ENCODE results near the gene NEGR1.

Gene NEGR1

DNA sequence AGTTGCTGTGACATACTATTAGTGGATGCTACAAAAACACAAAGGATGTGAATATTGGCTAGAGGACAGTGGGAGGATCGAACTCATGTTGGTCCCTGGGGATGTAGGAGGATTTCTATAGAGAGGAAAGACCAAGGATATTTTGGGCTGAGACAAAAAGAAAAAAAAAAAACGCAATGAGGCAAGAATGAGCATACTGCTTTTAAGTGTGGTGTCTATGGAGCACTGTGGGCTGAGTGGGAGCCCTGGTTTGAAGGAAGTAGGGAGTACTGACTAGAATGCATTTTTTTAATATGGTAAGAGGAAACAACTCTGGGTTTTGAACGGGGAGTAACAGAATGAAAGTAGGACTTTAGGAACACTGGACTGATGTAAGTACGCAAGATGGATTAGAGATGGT is 450.7 kb downstream of the NEGR1 start:
- H3K4me3 ChIP-seq (ENCODE audit: low read length): no peak overlapping the region
- no peak for DNase-seq (ENCODE audit: low read depth, low spot score)

- DNase-seq (ENCODE audit: low read depth, low spot score): no peak
- H3K4me3 ChIP-seq (ENCODE audit: low read length): no peak overlapping the region
These were observed 453.0 kb downstream of the NEGR1 start for GRCh38 chr1:71829346-71829745.

DNA sequence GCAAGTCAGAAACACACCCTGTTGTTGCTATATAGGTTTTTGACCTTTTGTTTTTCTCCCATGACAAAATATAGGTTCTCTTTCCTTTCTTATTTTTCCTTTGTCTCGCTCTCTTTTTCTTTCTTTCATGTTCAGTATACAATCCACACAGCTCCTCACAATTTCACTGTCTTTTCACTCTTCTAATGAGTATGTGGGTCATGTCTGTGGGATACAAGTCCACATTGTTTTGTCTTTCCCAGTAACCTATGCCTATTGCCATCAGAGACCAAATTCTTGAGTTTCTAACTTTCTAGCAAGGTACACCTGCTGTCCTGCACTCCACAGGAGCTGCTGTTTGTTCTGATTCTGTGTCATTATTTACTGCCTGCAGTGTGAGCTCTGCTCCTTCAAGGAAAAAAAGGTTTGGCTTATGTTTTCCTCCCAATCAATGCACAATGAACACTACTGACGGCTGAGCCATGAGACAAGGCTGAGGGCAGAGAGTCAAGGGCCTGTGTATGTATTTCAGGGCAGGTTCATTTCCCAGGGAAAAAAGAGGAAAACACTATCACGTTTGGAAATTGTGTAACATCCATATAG is 453.8 kb downstream of the NEGR1 start:
- H3K4me3 ChIP-seq (ENCODE audit: low read length): no peak overlapping the region
- no peak for DNase-seq (ENCODE audit: low read depth, low spot score)

DNA sequence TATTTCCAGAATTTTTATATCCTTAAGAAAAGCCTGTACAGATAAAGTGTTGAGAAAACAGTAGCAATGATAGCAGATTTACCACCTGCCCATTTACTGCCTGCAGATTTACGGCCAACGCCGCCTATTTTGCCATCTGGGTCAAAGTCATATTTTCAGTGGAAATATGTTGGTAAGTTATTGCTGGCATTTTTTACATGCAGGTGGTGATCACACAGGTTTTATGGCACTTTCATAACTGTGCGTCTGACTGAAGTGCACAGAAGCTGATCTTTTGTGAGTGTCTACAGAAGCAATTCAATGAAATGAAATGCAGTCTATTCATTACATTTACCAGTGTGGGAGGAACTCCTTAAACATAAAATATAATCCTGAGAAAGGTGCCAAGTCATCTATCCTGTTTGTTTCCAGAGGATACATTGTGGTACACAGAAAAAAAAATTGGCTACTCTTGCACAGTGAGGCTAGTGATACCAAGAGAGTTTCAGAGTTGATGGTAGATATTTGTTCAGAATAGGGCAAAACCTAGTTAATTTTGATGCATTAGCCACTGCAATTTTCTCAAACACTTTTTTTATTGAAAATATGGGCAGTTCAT is 458.5 kb downstream of the NEGR1 start:
- H3K4me3 ChIP-seq (ENCODE audit: low read length): no peak overlapping the region
- DNase-seq (ENCODE audit: low read depth, low spot score): no peak

- peak; percentile 42 for DNase-seq (ENCODE audit: low read depth, low spot score)
- H3K4me3 ChIP-seq (ENCODE audit: low read length): no peak overlapping the region
These were observed 465.3 kb downstream of the NEGR1 start for GRCh38 chr1:71817028-71817427.

DNA sequence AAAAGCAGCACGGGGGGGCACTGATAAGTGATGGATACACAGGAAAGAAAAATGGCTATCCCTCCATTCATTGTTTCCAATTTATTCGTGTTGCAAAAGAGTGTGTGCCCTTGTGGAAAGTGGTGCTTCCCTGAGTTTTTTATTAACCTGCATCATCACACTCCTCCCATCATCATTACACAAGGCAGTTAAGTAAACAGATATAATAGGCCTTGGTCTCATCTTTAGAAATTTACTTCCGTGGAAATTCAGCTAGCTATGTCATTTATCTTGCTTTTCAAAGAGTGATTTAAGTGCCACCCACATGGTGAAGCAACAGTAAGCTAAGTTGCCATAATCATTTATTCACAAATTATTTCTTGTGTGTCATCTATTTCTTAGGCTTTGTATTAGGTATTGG is 473.3 kb downstream of the NEGR1 start:
- no peak for DNase-seq (ENCODE audit: low read depth, low spot score)
- H3K4me3 ChIP-seq (ENCODE audit: low read length): no peak overlapping the region

DNA sequence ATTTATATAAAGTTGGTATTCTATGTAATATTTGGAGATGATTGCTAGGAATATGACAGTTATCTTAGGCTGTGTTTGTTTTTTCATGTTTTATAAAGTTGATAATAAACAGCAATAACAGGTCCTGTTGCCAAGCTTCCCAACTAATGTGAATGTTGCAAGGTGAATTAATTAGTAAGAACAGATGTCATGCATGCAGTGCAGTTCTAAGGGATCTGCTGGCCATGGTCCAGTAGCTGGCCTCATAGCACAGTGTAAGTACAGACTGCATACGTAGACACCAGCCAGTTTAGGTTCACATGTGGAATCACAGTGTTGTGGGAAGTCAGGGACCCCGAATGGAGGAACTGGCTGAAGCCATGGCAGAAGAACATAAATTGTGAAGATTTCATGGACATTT is 478.2 kb downstream of the NEGR1 start:
- no peak overlapping the region for H3K4me3 ChIP-seq (ENCODE audit: low read length)
- DNase-seq (ENCODE audit: low read depth, low spot score): no peak

DNA sequence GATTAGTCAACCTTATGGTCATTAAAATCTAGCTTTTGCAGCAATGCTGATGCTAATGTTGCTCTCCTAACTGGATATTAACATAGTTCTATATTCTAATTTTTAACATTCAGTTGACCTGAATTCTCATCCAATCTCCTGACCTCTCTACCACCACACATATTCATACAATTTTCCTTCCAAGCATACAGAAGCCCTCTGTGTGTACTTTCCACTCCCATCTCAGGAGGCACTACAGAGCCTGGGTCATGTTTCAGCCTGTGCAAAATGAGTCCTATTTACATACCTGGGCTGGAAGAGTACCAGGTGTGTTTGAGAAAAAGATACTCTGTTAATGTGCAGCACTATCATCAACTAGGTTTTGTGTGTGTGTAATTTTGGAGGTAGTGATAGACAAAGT is 486.3 kb downstream of the NEGR1 start:
- no peak overlapping the region for H3K4me3 ChIP-seq (ENCODE audit: low read length)
- DNase-seq (ENCODE audit: low read depth, low spot score): no peak

GRCh38 chr1:71792264-71792663 is 490.1 kb downstream of the NEGR1 start:
- H3K4me3 ChIP-seq (ENCODE audit: low read length): no peak overlapping the region
- DNase-seq (ENCODE audit: low read depth, low spot score): no peak

GRCh38 chr1:71788113-71788512 is 494.2 kb downstream of the NEGR1 start:
- no peak for DNase-seq (ENCODE audit: low read depth, low spot score)
- no peak overlapping the region for H3K4me3 ChIP-seq (ENCODE audit: low read length)

DNA sequence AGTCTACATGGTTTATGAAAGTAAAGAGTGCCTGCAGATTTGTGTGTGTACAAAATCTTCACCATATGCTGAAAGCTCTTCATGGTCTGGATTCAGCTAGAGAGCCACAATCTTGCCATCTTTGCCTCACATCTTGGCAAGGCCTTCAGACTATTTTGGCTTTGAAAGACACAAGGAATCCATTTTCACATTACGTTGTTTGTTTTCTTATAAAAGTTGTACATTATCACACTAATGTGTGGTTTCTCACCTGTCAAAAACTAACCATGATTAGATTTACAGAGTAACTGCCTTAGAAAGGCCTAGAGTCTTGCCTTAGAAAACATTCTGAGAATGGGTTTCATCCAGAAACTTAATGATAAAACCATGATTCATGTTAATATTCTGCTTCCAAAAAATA is 494.6 kb downstream of the NEGR1 start:
- no peak for DNase-seq (ENCODE audit: low read depth, low spot score)
- no peak overlapping the region for H3K4me3 ChIP-seq (ENCODE audit: low read length)

DNA sequence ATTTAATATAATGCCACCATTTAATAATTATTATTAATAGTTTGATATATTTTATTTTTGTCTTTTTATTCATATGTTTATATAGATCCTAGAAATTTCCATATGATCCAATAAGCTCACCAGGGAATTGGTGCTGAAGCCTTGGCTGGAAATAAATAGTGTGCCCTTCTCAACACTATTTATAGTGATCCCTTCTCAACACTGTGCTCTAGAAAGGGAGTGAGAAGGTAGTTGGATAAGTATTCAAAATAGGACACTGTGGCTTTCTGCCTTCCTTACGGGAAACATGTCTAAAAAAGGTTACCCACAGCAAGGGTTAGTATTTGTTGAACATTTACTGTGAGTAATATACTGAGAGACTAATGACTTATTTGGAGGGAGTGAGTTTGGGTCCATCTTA is 496.1 kb downstream of the NEGR1 start:
- DNase-seq (ENCODE audit: low read depth, low spot score): no peak
- no peak overlapping the region for H3K4me3 ChIP-seq (ENCODE audit: low read length)

DNA sequence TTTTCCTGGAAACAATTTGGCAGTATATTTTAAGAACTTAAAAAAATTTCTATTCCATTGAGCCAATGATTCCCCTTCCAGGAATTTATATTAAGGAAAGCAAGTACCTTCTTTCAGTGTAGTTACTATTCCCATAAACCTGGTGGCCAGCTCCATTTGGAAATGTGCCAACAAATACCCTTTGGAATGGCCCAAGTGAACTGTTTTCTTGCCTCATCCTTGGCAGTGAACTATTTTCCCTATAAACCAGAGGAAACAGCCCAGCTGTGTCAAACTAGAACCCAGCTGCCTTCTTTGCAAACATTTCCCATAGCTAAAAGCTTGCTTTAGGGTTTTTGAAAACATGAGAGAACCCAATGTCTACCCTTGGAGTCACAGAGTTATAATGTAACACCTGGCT is 496.9 kb downstream of the NEGR1 start:
- DNase-seq (ENCODE audit: low read depth, low spot score): no peak
- H3K4me3 ChIP-seq (ENCODE audit: low read length): no peak overlapping the region

DNA sequence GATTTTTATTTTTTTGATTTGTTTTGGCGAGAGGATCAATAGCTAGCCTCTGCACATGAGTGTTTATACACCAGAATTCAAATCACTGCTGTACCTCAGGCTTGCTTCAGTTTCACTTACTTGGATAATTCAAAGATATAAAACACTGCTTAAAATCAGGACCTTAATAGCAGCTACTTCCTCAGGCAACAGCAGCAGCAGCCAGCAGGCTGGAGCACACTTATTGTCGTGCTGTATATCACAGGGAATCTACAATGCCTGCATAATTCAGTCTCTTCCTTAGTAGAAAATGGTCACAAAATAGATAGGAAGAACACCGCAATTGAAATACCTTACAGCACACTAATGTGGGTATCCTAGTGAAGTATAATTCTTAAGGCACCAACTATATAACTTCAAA is 497.3 kb downstream of the NEGR1 start:
- no peak for DNase-seq (ENCODE audit: low read depth, low spot score)
- H3K4me3 ChIP-seq (ENCODE audit: low read length): no peak overlapping the region

DNA sequence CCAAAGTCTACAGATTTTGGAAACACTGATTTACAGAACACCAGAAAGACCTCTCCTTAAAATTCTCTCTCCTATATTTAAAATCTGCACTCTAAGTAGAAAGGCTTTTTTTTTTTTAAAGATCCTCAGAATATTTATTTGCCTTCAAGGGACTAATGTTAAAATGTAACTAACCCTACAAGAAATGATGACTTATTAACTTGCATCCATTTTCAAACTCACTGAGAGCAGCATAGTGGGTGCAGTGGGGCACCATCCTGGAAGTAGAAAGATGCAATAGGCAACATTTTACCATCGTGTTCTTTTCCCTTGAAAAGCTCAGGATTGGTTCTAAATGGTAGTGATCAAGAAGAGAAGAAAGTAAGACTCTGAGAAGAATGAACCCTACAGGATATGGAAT is 498.1 kb downstream of the NEGR1 start:
- DNase-seq (ENCODE audit: low read depth, low spot score): no peak
- no peak overlapping the region for H3K4me3 ChIP-seq (ENCODE audit: low read length)

- peak; percentile 64 for DNase-seq (ENCODE audit: low read depth, low spot score)
These were observed 499.3 kb downstream of the NEGR1 start for GRCh38 chr1:71783071-71783470.

DNA sequence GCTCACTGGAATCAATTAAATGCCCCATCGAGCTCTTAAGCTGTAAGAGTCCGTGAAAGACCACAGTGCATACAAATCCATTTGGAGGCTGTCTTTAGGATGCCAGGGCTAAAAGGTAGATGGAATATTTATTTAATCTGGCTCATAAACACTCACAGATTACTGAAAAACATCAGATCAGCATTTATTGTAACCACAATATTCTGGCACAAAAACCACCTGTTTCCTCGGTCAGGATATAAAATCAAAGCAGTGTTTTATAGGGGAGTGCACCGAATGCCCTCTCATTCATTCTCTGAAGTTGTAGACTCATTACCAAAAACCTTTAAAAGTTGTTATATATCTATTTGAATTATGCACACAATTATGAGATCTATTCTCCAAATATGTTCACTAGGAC is 500.9 kb downstream of the NEGR1 start:
- no peak for DNase-seq (ENCODE audit: low read depth, low spot score)
- H3K4me3 ChIP-seq (ENCODE audit: low read length): no peak overlapping the region

More at GRCh38 chr1:71783071-71783470, 499.3 kb downstream of the NEGR1 start:
- no peak overlapping the region for H3K4me3 ChIP-seq (ENCODE audit: low read length)

- no peak overlapping the region for H3K4me3 ChIP-seq (ENCODE audit: low read length)
- DNase-seq (ENCODE audit: low read depth, low spot score): no peak
These were observed 501.7 kb downstream of the NEGR1 start for GRCh38 chr1:71780681-71781080.

DNA sequence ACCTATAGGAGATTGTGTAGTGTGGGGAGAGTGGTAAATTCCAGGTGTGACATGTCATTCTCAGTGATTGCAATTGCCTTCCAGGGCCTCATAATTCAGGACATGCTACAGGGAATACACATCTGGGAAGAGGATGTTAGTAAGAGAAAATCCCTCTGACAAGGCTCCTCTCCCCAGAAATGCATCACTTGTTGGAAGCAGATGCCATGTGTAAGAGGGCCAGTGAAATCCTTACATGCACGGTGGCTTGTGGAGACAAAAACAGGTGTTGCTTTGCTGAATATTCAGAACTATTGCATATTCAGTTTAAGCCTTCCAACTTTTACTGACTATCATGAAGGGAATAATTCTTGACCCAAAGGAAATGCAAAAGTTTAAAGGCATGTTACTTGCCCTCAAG is 503.4 kb downstream of the NEGR1 start:
- DNase-seq (ENCODE audit: low read depth, low spot score): no peak
- no peak overlapping the region for H3K4me3 ChIP-seq (ENCODE audit: low read length)

- H3K4me3 ChIP-seq (ENCODE audit: low read length): no peak overlapping the region
- DNase-seq (ENCODE audit: low read depth, low spot score): no peak
These were observed 505.2 kb downstream of the NEGR1 start for GRCh38 chr1:71777094-71777493.

DNA sequence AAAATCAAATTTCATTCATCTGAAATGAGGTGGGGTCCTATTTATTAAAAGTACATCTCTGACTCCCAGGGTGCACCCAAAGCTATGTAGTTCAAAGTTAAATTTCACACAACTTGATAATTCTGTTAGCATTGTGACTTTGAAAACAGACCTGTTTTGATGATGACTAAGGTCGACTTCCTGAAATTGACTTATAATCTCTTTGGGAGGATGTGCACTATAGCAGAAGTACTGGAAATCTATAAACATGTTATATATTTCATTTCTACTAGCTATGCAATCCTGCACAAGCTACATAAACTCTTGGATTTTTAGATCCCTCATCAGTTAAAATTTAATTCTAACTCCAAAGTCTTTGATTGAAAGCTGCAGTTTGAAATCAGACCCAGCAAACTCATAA is 507.6 kb downstream of the NEGR1 start:
- no peak overlapping the region for H3K4me3 ChIP-seq (ENCODE audit: low read length)
- no peak for DNase-seq (ENCODE audit: low read depth, low spot score)

Measured in Jurkat, Clone E6-1 (cell line).